HG03439 (cell line): ENCODE results near the gene RAB3IL1.
"Not testable (repeated sequence)": the region's sequence is repeated elsewhere in the genome, so short reads cannot be mapped to it uniquely, and the experiment has no call there.

Experiments
- ATAC-seq: cut with Tn5 transposase; IDR thresholded peaks from one replicate; pipeline ENCODE4 v1.9.1; 2021; ENCODE audit warnings: mild to moderate bottlenecking, moderate library complexity; ENCODE audit not compliant: unreplicated experiment

The RAB3IL1 gene

DNA sequence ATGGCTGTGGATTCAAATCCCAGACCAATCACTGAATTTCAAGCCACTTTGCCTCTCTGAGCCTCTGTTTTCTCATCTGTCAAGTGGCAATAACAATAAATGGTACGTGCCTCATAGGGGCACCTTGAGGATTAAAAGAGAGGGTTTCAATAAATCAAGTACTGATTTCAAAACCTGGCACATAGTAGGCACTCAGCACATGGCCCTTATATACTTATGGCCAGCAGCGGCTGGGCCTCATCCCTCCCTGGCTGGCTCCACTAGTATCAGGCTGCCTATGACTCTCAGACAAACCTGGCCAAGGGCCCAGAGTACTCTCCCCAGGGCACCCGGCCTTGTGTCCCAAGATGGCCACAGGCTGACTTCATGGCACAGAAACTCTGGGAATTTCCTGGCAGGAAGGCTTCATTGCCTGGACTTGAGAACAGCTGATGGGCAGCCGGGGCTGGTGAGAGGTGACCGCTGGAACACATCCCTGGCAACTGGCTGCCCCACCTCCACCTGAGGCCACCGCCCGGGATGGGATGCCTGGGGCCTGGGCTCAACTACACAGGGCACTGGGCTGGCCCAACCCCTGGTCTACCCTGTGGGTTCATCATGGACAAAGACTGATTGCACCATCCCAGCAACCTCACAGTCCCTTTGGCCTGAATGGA is 29.4 kb downstream of the RAB3IL1 start:
- no peak for ATAC-seq

DNA sequence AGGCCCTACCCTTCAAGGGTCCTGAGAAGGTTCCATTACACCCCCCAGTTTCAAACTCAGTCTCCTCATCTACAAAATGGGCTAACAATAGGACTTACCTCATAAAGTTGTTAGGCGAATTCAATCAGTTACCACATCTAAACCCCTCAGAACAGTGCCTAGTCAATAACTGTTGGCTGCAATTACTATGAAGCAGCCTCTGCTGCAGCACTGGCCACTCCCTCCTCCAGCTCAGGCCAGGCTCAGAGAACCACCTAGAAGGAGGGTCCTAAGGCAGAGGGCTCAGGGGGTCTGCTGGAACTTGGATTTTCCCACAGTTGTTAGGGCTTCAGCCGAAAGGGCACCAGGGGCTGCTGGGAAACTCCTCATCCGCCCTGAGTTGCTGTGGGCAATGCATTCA is 30.7 kb downstream of the RAB3IL1 start:
- ATAC-seq: no peak

DNA sequence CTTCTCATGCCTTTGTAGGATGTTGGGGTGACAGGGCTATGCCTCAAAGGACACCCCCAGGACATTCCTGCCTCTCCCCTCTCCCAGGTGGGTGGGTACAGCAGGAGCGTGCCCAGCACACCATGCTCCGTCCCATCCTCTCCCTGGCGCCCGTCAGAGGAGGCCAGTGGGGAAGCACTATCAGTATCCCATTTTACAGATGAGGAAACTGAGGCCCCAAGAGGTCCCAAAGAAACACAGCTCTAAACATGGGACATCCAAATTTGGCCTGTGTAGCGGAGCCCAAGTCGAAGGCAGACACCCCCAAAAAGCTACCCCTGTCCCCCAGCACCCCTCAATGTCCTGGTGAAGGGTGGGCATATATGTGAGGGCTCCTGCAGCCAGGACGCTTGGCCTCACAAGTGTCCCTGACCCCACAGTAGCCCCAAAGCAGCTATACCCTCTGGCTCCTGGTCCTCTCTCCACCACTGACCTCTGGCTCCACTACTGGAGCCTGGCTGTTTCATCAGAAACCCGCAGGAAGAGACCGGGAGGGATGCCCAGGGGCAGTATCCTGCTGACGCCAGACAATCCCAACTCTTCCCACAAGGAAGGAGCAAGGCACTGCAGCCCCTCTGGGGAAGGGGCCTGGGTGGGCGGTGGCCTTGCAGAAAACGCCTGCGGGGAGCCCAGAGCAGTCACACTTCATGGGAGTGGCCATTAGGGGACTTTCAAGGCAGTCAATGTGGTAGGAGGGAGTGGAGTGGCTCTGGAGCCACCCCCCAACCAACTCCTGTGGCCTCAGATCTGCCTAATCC is 31.4 kb downstream of the RAB3IL1 start:
- no peak for ATAC-seq

GRCh38 chr11:61885166-61885778 is 32.1 kb downstream of the RAB3IL1 start:
- ATAC-seq: no peak

DNA sequence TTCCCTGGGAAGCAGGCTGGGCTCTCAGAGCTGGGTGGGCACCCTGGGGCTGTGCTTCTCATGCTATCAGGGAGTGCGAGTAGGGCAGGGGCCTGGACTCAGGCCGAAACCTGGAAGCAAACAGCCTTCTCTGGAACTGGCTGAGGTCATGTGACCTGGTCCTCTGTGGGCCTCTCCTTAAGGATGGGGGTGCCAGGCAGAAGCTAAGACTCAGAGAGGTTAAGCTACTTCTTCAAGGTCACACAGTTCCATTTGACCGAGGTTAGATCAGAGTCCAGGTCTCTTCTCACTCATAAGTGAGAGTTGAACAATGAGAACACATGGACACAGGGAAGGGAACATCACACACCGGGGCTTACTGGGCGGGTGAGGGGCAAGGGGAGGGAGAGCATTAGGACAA is 33.4 kb downstream of the RAB3IL1 start:
- no peak for ATAC-seq

DNA sequence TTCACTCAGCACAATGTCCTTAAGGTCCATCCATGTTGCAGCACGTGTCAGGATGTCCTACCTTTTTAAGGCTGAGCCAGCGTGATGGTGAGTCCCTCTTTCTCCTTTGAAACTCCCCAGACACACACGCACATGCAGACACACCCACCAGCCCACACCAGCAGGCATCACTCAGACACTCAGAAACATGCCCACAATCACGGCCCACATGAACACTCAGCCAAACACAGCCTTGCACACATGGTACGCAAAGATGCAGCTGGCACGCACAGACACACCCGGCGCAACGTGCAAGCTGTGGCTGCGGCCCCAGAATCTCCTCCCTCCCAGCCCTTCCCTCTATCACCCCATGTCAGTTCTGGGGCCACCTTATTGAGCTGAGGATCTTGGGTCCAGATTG is 34.0 kb downstream of the RAB3IL1 start:
- no peak for ATAC-seq

GRCh38 chr11:61882879-61883278 is 34.5 kb downstream of the RAB3IL1 start:
- ATAC-seq: no peak

DNA sequence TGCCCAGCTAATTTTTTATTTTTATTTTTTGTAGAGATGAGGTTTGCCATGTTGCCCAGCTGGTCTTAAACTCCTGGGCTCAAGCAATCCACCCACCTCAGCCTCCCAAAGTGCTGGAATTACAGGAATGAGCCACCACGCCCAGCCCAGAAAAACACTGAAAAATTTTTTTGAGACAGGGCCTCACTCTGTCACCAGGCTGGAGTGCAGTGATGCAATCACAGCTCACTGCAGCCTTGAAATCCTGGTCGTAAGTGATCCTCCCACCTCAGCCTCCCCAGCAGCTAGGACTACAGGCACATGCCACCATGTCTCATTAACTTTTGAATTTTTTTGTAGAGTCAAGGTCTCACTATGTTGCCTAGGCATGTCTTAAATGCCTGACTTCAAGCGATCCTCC is 35.1 kb downstream of the RAB3IL1 start:
- ATAC-seq: not testable (repeated sequence)

- ATAC-seq: no peak
These were observed 36.0 kb downstream of the RAB3IL1 start for GRCh38 chr11:61881397-61881796.

GRCh38 chr11:61880454-61880853 is 36.9 kb downstream of the RAB3IL1 start:
- ATAC-seq: no peak

DNA sequence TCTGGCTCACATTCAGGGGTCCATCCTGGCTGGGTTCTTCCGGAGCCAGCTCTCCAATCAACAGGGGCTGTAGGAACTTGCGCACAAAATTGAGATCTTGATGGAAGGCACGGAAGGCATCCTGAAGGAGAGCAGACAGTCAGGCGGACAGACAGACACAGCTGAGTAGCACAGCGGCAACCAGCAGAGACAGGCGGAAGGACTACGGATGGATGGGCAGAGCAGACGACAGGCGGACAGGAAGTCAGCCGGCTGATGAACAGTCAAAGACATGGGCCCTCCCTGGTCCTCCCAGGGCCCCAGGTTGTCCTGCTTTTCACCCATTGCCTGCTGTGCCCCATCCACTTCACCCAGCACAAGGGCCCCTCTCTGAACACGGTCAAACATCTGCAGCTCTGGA is 37.3 kb downstream of the RAB3IL1 start:
- ATAC-seq: no peak

- ATAC-seq: no peak
These were observed 38.2 kb downstream of the RAB3IL1 start for GRCh38 chr11:61879152-61879551.

GRCh38 chr11:61875698-61876097 is 41.7 kb downstream of the RAB3IL1 start:
- no peak for ATAC-seq

- no peak for ATAC-seq
These were observed 42.5 kb downstream of the RAB3IL1 start for GRCh38 chr11:61874853-61875252.

GRCh38 chr11:61874377-61874809 is 43.0 kb downstream of the RAB3IL1 start:
- ATAC-seq: no peak

- ATAC-seq: no peak
These were observed 43.6 kb downstream of the RAB3IL1 start for GRCh38 chr11:61873588-61874376.

GRCh38 chr11:61872935-61873565 is 44.3 kb downstream of the RAB3IL1 start:
- no peak for ATAC-seq

DNA sequence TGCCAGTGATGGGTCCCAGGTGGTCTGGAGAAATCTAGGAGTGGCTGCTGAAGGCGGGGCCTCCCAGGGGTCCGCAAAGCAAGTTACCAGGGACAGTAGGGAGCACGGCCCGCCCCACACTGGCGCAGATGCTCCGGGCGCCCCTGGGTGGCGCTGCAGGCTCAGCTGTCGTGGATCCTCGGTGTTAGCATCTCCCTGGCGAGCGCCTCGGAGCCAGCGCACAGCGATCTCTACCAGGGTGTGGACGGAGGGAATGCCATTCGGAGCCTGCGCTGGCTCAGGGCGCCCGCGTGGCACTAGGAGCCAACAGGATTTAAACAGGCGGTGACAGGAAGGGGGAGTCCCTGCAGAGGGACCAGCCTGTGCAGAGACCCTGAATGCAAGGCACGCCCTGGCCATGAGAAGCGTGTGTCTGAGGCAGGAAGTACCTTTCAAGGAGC is 46.2 kb downstream of the RAB3IL1 start:
- no peak for ATAC-seq

DNA sequence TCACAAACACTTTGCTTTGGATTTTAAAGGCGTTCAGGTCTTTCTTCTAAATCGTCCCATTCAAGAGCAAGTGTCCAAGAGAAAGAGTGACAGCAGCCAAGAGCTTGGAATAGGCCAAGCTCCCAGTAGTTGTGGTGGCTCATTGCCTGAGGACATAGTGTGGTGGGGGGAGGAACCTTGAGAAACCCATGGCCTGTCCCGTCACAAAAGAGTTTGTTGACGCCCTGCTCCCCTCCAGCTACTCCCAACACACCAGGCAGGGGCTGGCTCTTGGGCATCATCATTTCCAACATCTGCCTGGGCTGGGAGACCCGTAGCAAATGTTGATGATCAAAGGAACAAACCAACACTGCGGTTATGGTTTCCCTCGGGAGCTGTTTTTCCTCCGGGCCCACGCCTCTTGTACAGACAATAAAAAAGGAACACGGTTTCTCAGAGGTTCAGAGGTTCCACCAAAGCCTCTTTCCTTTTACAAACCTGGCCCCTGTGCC is 46.8 kb downstream of the RAB3IL1 start:
- ATAC-seq: no peak

- ATAC-seq: no peak
These were observed 47.5 kb downstream of the RAB3IL1 start for GRCh38 chr11:61869708-61870451.
